ENCODE results near the gene WEE2. TPM values are rescaled to one million over a fixed set of nuclear protein-coding genes. Genes with fewer than 3 reads are reported as not detected.

WEE2 gene
- total RNA-seq, 1 donor: not detected

DNA sequence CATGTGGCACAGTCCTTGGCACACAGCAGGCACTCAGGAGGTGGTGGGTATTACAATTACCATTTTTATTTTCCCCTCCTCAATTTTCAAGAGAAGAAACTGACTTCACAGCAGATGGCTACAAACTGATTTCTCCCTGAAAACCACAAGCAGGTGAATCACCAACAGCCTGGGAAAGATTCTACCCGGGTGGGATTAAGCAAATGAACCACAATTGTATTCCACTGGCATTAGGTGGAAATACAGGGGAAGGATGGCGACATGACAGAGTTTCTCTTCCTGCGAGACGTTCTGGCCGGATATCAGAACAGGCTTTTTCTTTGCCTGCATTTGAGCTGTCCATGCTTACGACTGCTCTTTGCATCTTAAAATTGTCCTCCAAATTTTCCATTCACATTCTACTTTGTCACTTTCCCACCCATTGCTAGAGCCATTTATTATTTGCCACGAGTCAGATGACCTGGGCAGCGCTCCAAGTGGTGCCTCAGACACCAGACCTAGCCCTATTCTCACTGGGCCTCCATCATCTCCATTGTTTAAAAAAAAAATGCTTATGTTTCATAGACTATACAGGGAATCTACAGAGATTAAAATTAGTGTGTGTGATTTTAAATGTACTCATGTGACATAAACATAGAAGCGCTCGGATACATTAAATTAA, 10.8 kb upstream of the WEE2 start:
- no peak for DNase-seq (ENCODE audit: low read depth)
- H3K4me3 ChIP-seq (ENCODE audit: low read depth, low read length): no peak overlapping the region
- no peak for TF ChIP-seq CTCF (IDR thresholded peaks at IDR 0.05; ENCODE audit: insufficient read depth, low read depth, low read length)

- no peak for DNase-seq (ENCODE audit: low read depth)
- H3K4me3 ChIP-seq (ENCODE audit: low read depth, low read length): no peak overlapping the region
- no peak for TF ChIP-seq CTCF (IDR thresholded peaks at IDR 0.05; ENCODE audit: insufficient read depth, low read depth, low read length)
These were observed 9.7 kb upstream of the WEE2 start for GRCh38 chr7:141698247-141699015.

- no peak for TF ChIP-seq CTCF (IDR thresholded peaks at IDR 0.05; ENCODE audit: insufficient read depth, low read depth, low read length)
- no peak for DNase-seq (ENCODE audit: low read depth)
- H3K4me3 ChIP-seq (ENCODE audit: low read depth, low read length): no peak overlapping the region
These were observed 8.3 kb upstream of the WEE2 start for GRCh38 chr7:141699860-141700259.

DNA sequence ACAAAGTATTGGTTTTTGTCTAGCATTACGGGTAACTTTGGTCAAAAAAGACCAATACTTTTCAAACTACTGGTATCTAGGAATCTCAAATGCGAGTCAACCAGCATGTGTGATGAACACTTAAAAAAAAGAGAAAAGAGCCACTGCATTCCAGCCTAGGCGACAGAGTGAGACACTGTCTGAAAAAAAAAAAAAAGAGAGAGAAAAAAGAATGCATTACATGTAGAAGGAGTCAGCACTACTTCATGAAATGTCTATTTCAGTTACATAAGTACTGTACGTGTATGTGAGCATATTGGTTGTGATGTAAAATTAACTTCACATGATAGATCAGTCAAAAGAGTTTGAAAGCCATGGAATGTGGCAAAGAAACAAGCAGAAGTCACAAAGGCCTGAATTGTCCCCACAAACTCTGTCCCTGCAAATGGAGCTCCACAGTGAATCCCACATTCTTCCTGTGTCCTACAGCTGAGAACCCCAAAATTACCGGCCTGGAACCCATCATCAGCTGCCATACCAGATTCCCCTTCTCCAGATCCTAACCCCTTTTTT, 7.8 kb upstream of the WEE2 start:
- no peak for DNase-seq (ENCODE audit: low read depth)
- no peak overlapping the region for H3K4me3 ChIP-seq (ENCODE audit: low read depth, low read length)
- no peak for TF ChIP-seq CTCF (IDR thresholded peaks at IDR 0.05; ENCODE audit: insufficient read depth, low read depth, low read length)

DNA sequence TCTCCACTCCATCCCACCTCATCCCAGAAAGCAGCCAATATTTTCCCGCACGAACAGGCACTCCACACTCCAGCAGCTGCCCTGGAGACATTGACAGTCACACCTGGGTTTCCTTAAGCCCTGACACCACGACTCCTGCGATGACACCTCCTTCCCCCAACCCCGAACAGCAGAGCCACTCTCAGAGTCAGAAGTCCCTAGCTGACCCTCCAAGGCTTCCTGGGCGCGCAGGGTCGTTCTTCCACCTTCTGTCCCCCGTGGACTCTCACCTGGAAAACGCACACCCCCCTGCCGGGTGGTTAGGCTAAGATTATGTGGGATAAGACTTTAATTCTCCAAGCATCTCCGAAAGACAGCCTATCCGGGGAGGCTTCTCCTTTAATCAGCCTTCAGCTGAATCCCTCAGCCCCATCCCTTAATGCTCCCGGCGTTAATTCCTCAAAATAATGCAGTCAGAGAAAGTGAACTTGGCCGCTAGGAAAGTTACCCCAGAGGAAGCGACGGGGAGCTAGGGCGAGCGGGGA, 7.2 kb upstream of the WEE2 start:
- DNase-seq (ENCODE audit: low read depth): peak; percentile 7
- H3K4me3 ChIP-seq (ENCODE audit: low read depth, low read length): peak overlapping the region; percentile 69
- TF ChIP-seq CTCF (IDR thresholded peaks at IDR 0.05; ENCODE audit: insufficient read depth, low read depth, low read length): no peak

GRCh38 chr7:141701489-141702046, 6.6 kb upstream of the WEE2 start:
- peak overlapping the region; percentile 69 for H3K4me3 ChIP-seq (ENCODE audit: low read depth, low read length)
- TF ChIP-seq CTCF (IDR thresholded peaks at IDR 0.05; ENCODE audit: insufficient read depth, low read depth, low read length): no peak
- DNase-seq (ENCODE audit: low read depth): peak; percentile 8

Data from fibroblast of villous mesenchyme (primary cell).